ENCODE measurements around the gene CRYBA4.

Gene CRYBA4

GRCh38 chr22:26621663-26622062 is at the start of gene CRYBA4:
TSS of gene CRYBA4 (plus strand) at chr22:26621963. CDS start at chr22:26622597, 634 bp downstream.
- DNase-seq, result no peak

- DNase-seq, result no peak
Observed at GRCh38 chr22:26573026-26573662, 48.6 kb upstream of the CRYBA4 start.

GRCh38 chr22:26574001-26574723 is 47.6 kb upstream of the CRYBA4 start:
- DNase-seq, result no peak

GRCh38 chr22:26576026-26576680 is 45.6 kb upstream of the CRYBA4 start:
- no peak for DNase-seq

GRCh38 chr22:26577081-26577480 is 44.7 kb upstream of the CRYBA4 start:
- DNase-seq, result no peak

- no peak for DNase-seq
Observed at GRCh38 chr22:26579331-26579886, 42.4 kb upstream of the CRYBA4 start.

GRCh38 chr22:26580240-26580962 is 41.4 kb upstream of the CRYBA4 start:
- no peak for DNase-seq

GRCh38 chr22:26581026-26581425 is 40.7 kb upstream of the CRYBA4 start:
- DNase-seq, result no peak

GRCh38 chr22:26581633-26582168 is 40.1 kb upstream of the CRYBA4 start:
- no peak for DNase-seq

- no peak for DNase-seq
Observed at GRCh38 chr22:26584010-26584409, 37.8 kb upstream of the CRYBA4 start.

GRCh38 chr22:26585104-26585790 is 36.5 kb upstream of the CRYBA4 start:
- no peak for DNase-seq

- DNase-seq, result no peak
Observed at GRCh38 chr22:26586556-26587325, 35.0 kb upstream of the CRYBA4 start.

- no peak for DNase-seq
Observed at GRCh38 chr22:26587991-26588613, 33.7 kb upstream of the CRYBA4 start.

GRCh38 chr22:26588729-26589366 is 32.9 kb upstream of the CRYBA4 start:
- DNase-seq, result no peak

- no peak for DNase-seq
Observed at GRCh38 chr22:26589367-26589844, 32.4 kb upstream of the CRYBA4 start.

- DNase-seq, result peak; percentile 5 to 34
Observed at GRCh38 chr22:26589845-26590736, 31.7 kb upstream of the CRYBA4 start, which contains the start of gene TPST2. TSS of gene TPST2 (minus strand) at chr22:26590132. CDS start at chr22:26541630, 48,502 bp downstream.

GRCh38 chr22:26592421-26592891 is 29.3 kb upstream of the CRYBA4 start:
- DNase-seq, result no peak

GRCh38 chr22:26593763-26594162 is 28.0 kb upstream of the CRYBA4 start:
- no peak for DNase-seq

GRCh38 chr22:26597026-26597425 is 24.7 kb upstream of the CRYBA4 start:
- DNase-seq, result no peak
